Activated CD4-positive, alpha-beta T cell treated with anti-CD3 and anti-CD28 coated beads for 4 hours (primary cell): Measurements from ENCODE around the gene MACROD2.

ENCODE experiments used
- DNase-seq, 2 donors: peaks; one replicate each; pipeline ENCODE4 v3.0.0-alpha.2; 2020

Gene MACROD2

DNA sequence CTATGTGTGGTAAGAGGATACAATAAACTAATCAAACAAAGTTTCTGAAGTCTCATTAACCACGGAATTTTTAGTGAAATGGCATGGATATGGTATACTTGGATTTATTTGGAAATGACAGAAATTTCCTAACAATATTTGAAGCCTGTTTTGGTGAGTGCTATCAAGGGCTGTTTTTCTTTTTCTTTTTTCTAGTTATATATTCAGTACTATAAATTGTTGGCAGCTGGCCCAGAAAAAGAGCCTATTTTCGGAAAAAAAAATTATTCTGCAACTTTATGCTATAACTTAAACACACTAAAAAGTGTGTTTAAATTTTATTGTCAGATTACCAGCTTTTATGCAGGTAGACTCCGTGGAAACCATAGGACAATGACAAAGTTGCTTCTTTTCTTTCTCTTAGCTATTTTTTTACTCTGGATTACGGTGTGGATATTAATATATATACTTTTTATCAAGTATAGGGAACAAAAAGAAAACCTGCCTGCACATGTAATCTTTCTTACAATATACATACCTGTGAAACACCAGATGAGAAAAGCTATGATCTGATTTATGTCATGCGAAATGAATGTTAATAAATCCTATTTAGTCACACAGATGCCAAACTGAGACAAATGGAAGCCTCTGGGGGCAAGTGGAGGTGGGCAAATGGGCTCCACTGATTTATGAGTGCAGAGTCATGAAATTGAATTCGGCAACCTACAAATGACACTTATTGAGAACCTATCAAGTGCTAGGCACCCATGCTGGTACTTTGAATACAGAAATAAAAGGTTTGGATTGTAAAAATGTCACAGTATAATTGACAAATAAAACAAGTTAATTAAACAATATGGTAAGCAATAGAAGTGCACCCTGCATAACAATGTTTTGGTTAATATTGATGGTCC is 1261.6 kb downstream of the MACROD2 start:
- DNase-seq, result no peak

DNA sequence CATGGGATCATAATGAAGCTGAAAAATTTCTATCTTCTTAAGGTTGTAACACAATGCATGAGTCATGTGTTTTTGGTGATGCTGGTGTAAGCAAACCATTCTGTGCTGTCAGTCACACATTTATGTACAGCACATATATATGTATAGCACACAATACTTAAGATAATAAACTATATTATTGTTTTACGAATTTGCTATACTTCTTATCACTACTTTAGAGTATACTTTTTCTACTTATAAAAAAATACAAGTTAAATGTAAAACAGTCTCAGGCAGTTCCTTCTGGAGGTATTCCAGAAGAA is 1262.2 kb downstream of the MACROD2 start:
- DNase-seq, result no peak

DNA sequence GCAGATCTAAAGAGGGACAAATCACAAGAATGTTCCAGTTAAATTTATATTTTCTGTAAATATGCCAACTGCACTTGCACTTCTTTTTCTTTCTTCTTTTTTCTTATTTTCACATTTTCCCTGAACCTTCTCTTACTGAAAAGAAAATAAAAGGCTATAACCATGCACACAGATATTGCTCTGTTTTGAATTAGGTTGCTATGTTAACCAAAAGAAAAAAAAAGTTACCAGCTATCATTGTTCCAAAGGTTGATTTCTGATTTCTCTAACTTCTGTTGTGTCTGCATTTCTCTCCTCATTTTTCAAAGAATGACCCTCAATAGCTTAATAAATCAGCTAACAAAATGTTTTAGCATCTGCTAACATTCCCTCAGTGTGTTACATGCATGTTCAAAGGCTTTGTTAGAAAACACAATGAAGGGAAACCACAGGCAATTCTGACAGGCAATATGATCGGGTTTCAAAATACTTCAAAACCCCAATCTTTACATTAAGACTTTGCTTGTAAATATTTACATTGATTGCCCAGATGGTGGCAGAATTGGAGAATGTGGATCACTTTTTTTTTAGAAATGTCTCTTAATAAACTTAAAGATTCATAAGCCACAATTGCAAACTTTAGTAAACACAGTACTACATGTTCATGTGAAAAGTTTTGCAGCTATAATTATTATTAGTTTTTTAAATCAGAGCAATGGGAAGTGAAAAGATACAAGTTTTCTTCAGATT is 1270.4 kb downstream of the MACROD2 start:
- DNase-seq, result no peak

DNA sequence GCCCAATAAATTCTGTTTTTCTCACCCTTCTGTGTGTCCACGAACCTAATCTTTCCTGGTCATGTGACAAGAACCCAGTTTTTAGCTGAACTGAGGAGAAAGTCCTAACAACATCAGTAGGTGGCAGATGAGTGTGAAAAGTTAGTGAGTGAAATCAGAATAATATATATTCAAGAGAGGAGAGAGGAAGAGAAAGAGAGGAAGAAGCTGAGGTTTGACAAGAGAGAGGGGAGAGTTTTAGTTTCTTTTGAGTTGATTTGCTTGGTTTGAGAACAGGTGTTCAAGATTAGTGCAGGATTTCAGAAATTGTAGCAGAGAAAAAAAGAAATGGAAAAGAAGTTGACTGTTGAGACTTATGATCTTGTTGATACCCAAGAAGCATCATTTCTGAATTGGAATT is 1272.6 kb downstream of the MACROD2 start:
- DNase-seq, result no peak

DNA sequence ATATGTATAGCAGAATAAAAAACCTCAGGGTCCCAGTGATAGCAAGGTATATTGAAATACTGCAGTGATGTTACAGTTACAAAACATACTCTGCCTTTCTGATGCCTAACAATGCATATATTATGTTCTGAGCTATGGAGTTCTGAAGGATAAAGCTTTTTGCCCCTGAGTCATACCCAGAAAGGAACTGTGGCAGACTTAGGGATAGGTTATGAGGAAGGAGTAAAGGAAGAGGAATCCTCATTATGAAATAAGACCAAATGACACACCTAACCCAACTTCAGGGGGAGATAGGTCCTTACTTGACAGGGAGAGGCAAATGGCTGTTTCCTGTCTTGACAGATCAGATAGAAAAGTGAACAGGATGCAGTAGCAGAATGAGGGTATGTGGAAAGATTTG is 1282.7 kb downstream of the MACROD2 start:
- DNase-seq, result no peak

DNA sequence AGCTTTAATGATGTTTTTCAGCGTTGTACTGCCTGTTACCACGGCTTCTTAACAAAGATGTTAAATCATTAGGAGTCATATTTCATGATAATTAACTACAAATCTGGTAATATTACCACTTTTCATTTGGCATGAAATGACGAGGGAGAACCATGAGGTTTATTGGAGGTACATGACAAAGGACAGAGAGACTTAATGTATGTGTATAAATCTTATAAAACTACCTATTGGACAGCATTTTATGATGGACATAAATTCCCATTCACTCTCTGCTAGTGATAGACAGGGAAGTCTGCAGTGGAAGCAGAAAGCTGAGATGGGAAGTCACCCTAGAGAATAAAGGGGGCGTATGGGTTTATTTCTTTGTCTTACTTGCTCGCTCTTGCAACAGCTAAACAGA is 1292.0 kb downstream of the MACROD2 start:
- DNase-seq, result no peak

DNA sequence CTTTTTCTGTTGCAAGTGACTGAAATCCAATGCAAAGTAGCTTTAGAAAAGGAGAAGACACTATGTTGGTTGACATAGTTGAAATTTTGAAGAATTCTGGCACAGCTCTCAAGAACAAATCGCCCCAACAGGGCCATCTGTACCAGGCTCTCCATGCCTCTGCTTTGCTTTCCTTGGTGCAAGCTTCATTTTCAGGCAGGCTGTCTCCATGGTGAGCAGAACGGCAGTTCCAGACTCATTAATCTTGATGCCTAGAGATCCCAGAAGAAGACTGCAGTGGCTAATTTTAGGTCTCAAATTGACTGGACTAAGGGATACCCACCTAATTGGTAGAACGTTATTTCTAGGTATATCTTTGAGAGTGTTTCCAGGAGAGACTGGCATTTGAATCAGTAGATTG is 1292.8 kb downstream of the MACROD2 start:
- no peak for DNase-seq

DNA sequence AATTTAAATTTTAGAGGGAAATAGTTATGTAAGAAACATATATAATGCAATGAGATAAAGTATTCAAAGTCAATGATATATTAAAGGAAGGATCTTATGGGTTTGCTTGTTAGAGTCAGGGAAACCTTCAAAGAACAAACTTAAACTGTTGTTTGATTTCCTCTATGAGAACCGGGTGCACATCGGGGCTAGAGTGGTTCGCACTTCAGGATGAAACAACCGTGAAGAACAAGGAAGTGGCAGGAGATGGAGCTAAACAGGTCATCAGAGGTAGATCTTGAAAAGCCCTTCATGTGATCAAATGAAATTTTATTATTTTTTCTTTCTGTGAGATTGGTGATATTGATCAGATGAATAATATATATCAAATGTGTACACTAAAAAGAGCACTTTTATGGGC is 1294.0 kb downstream of the MACROD2 start:
- no peak for DNase-seq

DNA sequence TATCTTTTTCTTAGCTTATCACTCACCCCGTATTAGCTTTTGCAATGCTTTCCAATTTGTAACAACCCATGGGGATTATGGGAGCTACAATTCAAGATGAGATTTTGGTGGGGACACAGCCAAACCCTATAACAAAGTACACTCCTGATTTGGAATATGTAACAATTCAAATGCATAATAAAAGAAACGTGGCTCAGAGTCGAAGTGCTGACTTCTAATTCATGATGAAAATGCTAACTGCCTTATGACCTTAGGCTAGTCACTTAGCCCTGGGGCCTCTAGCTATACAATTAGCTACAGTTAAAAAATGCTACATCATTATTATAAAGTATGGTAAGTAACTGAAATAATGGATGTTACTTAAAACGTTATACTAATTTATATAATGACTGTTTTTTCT is 1297.1 kb downstream of the MACROD2 start:
- DNase-seq, result no peak

DNA sequence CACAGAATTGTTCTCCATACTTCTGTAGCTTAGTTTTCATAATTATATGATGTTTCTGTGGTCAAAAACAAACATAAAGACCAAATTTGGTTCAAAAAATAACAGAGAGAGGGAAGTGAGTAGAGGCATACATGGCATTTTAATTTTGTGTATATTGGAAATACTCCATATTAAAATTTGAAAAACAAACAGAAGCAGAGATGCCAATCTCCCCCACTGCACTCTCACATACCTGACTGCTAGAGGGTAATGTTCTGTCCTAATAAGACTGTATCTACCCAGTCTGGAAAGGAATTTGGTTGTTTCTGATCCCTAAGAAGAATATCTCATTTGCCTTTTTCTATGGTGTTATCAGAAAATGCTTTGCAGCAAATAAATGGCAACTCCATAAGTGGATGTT is 1301.1 kb downstream of the MACROD2 start:
- DNase-seq, result no peak

DNA sequence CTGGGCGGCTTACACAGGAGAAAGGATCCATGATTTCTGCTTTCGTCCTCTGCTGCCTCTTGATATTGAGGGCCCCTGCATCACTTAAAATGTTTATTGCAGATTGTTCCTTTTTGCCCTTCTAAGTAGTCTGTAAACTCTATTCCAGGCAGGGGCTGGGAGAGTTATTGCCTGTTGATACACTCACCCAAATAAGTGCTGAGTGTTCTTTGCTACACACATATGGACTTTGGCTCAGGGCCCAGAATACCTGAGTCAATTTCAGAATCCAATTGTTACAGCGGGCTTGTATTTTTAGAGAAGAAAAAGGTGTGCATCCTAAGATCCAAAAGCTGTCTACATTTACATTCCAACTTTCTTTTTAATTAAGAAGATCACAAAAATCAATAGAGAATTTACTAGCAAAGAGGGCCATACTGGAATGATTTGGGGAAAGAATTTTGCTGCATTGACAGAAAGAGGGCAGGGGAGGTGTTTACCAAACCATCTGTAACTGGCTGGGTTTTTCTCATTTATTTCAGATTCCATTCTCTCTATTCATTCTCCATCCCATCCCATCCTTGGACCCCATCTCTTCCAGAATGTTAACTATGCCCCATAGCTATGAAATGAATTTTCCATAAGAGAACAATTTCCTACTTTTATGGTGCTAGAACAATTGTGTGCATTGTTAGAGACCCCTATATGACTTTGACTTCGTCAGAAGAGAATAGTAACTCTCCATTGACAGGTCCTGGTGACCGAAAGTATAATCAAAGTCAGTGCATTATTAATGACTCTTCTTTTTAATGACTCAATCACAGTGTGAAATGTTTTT is 1302.0 kb downstream of the MACROD2 start:
- no peak for DNase-seq

DNA sequence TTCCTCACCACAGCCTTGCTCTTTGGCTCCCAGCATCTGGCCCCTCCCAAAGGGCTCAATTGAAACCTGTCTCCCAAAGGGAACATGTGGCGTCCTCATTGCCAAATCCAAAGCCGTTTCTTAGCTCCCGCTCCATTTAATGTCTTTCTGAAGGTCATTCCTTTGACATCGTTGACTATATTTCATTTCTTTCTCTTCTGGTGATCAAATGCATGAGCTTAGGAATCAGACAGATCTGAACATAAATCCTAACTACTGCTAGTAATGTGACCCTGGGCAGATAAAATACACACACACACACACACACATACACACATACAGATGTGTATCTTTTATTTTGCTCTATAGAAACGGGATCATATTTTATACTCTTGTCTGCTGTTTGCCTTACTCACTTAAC is 1306.8 kb downstream of the MACROD2 start:
- no peak for DNase-seq

DNA sequence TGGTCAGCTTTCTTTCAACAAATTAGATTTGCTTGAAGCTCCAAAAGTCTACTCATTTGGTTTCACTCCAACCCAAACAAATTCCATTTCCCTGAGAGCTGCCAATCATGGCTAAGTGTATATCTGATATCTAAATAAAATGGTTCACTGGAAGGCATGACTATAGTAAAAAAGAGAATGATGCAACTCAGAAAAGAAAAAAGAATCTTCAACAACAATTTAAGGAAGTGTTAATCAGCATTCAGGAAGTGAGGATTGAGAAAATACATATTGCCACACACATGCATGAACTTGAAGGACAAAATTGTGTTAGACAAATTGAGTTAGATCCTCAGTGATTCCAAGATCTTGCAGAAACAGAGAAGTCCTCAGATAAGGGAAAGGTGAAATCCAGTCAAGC is 1315.0 kb downstream of the MACROD2 start:
- no peak for DNase-seq

DNA sequence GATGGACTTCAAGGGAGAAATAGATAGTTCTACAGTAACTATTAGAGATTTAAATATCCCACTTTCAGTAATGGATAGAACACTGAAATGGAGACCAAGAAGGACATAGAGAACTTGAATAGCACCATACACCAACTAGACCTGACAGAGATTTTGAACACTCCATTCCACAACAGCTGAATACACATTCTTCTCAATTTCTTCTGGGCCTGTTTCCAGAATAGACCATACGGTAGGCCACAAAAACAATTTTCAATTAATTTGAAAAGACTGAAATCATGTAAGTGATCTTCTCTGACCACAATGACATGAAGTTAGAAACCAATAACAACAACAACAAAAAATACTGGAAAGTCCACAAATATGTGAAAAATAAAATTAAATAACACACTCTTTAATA is 1321.2 kb downstream of the MACROD2 start:
- DNase-seq, result no peak

DNA sequence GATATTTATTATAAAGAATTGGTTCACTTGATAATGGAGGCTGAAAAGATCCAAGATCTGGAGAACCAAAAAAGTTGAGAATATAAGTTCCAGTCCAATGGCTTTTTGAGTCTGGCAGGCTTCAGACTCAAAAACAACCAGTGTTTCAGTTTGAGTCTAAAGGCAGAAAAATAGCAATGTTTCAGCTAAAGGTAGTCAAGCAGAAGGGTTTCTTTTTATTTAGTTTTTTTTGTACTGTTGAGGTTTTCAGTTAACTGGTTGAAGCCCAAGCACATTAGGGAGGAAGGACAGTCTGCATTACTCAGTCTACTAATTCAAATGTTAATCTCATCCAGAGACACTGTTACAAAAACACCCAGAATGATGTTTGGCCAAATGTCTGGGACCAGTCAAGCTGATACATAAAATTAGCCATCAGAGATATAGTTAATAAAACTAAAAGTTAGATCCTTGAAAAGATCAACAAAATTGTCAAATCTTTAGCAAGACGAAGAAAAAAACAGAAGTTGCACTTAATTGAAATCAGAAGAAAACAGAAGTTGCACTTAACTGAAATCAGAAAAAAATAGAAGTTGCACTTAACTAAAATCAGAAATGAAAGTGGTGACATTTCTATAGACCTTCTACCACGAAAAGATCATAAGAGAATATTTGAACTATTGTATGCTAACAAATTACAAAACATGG is 1322.4 kb downstream of the MACROD2 start:
- DNase-seq, result no peak

DNA sequence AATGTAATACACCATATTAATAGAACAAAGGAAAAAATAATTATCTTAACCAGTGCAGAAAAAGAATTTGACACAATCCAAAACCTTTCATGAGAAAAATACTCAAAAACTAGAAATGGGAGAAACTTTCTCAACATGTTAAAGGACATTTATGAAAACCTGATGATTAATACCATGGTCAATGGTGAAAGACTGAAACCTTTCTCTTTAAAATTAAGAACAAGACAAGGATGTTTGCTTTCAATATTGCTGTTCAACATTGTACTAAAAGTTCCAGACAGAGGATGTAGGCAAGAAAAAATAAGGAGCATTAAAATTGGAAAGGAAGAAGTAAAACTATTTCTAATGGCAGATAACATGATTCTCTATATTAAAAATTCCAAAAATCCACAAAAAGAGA is 1323.4 kb downstream of the MACROD2 start:
- DNase-seq, result no peak

DNA sequence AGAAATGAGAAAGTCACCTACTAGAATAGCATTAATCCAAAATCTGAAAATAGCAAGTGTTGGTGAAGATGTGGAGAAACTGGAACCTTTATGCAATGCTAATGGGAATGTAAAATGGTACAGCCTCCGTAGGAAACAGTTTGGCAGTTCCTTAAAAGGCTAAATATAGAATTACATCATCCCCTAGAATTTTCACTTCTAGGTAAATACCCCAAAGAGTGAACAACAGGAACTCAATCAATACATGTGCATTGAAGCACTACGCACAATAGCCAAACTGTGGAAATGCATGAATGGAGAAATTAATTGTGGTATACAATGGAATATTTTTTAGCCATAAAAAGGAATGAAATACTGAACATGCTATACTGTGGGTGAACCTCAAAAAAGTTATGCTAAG is 1324.1 kb downstream of the MACROD2 start:
- DNase-seq, result no peak

DNA sequence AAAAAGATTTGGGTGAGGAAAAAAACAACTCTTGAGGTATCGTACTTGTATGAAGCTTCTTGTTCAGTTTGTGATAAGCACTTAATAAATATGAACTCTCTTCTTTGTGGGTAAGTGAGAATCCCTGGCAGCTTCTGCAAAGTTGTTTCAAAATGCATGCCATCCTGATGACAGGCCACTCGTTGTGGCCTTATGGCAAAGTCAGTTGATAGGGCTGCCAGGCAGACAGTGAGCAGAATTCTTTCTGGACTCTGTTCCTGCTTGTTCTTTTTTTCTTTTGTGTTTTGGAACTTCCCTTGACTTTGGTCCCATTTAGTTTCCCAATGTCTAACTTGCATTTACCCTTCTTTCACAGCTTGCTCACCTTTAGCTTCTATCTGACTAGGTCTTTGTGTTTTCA is 1325.6 kb downstream of the MACROD2 start:
- DNase-seq, result no peak

DNA sequence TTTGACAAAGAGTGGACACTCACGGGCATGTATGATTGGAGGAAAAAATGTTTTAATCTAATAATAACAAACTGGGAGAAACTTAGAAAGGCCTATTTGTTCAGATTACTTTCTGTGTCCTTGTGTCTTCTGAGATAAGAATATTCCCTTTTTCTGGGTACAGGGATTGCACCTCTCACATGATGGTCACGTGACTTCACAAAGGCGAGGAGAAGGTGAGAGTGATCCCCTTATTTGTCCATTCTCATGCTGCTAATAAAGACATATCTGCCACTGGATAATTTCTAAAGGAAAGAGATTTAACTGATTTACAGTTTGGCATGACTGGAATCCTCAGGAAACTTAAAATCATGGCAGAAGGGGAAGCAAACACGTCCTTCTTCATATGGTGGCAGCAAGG is 1331.8 kb downstream of the MACROD2 start:
- DNase-seq, result no peak

DNA sequence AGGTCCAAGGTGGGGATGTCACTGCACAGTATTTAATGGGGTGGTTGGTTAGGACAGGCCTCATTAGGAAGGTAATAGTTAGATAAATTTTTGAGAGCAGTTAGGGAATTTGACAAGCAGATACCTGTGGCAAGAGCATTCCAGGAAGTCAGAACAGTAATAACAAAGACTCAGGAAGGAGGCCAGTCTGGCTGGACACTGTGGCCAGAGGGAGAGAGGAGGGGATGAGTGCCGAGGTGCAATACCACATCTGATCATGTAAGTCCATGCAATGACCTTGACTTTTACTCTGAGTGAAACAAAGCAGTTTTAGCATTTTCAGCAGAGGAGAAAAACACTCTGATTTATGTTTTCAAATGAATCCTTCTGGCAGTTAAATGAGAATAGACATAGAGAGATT is 1332.8 kb downstream of the MACROD2 start:
- no peak for DNase-seq

DNA sequence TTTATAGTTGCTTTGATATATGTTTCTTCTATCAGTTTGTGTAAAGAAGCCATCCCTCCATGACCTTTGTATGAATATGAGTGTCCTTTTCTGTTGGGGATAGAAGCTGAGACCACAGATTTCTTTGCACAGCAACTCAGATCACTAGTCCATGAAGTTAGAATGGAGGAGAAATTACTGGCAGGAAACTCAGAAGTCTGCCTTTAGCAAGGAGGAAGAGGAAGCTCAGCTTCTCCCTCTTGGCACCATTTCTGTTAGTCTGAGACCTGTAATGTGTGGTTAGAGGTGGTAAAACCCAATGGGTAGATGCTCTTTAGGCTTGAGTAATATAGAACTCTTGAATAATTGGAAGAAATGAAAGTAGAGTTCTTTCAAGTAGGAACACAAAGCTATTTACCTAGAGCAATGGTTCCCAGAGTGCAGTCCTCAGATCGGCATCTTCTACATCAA is 1337.4 kb downstream of the MACROD2 start:
- DNase-seq, result no peak

DNA sequence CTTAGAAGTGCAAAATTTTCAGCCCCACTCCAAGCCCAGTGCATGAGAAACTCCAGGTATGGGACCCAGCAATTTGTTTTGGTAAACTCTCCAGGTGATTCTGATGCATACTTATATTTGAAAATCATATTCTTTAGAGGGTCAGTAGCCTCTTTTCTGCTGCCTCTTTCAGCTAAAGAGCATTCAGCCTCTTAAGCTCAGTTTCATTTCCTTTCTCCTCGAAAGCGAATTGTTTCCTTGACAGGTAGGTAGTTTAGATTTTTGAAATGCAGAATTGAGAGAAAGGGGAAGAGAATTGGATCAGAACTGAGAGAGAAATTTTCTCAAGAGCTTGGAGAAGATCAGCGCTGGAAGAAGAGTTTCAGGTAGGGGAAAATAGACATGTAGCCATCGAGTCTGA is 1337.9 kb downstream of the MACROD2 start:
- DNase-seq, result no peak

DNA sequence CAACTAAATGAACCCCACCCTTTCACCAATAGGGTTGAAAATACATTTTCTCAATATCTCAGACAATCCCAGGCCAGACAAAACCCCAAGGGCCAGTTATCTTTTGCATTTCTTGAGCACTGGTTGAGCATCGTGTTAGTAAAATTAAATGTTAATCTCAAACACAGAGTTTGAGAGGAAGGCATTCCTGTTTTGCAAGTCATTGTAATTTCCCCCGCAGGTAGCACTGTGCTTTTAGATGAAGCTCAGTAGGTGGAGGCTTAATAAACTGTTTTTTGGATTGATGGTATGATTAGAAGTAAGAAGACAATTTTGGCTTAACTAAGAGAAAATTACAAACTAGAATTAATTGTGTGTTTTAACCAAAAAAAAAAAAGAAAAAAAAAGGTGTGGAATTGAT is 1340.7 kb downstream of the MACROD2 start:
- no peak for DNase-seq
